ENCODE results near the gene AKR1C3.

DNA sequence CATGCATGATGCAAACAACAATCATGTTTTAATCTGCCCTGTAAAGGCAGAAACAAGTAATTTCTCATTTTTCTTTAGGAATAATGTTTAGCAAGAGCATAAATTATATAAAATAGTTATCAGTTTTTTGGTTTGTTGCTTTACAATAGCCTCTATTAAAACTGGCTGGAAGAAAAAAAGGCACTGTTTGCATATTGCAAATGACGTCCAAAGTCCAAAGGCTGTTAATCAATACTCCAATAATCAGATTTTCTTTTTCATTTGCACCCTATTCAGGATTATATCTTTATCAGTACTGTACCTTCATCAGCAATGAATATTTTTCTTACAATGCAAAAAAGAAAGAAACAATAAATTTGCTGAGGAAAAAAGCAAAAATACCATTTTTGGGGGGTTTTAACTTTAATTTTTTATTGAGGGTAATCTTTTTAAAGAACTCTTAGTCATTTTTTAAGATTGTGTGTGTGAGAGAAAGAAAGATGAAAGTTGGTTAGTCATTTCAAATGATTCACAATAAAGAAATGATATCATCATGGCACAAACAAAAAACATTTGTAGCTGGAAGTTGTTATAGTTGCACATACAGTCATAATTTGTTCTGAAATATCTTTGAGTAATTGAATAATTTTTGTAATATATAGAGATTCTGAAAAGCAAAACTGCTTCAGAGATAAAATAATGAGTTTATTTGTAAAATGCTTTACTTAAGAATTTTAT is 46.1 kb upstream of the AKR1C3 start:
- TF ChIP-seq, protein P1, sequence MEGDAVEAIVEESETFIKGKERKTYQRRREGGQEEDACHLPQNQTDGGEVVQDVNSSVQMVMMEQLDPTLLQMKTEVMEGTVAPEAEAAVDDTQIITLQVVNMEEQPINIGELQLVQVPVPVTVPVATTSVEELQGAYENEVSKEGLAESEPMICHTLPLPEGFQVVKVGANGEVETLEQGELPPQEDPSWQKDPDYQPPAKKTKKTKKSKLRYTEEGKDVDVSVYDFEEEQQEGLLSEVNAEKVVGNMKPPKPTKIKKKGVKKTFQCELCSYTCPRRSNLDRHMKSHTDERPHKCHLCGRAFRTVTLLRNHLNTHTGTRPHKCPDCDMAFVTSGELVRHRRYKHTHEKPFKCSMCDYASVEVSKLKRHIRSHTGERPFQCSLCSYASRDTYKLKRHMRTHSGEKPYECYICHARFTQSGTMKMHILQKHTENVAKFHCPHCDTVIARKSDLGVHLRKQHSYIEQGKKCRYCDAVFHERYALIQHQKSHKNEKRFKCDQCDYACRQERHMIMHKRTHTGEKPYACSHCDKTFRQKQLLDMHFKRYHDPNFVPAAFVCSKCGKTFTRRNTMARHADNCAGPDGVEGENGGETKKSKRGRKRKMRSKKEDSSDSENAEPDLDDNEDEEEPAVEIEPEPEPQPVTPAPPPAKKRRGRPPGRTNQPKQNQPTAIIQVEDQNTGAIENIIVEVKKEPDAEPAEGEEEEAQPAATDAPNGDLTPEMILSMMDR (IDR thresholded peaks at IDR 0.05; ENCODE audit: poor library complexity) = no peak
- TF ChIP-seq EZH2 (IDR thresholded peaks at IDR 0.05; ENCODE audit: borderline replicate concordance) = no peak

Measured in hepatocyte (in vitro differentiated cells).